BE2C (cell line): ENCODE results near the gene NT5M.

Source experiments
- DNase-seq: peaks from one replicate; pipeline ENCODE4 v3.0.0-alpha.2; 2020
- H3K27me3 ChIP-seq: fragments of 250-450 bp; sonication (Bioruptor Pico); 2 replicates; pipeline ENCODE4 v1.5.1; 2020; ENCODE audit warnings: mild to moderate bottlenecking
- H3K36me3 ChIP-seq: fragments of 250-450 bp; sonication (Bioruptor Pico); 2 replicates; pipeline ENCODE4 v1.5.1; 2020; ENCODE audit warnings: mild to moderate bottlenecking
- H3K4me1 ChIP-seq: fragments of 250-450 bp; sonication (Bioruptor Pico); 2 replicates; pipeline ENCODE4 v1.5.1; 2020
- H3K4me3 ChIP-seq: 2 replicates; pipeline ENCODE4 v1.5.1; 2011; ENCODE audit warnings: low read depth, low read length
- H3K9me3 ChIP-seq: fragments of 250-450 bp; sonication (Bioruptor Pico); 2 replicates; pipeline ENCODE4 v1.5.1; 2020
- CTCF ChIP-seq: IDR thresholded peaks from 2 replicates; pipeline ENCODE4 v1.5.1; 2012; ENCODE audit warnings: mild to moderate bottlenecking, low read depth, low read length

Gene NT5M

GRCh38 chr17:17372856-17373520, 69.8 kb downstream of the NT5M start:
- TF ChIP-seq CTCF, result no peak
- H3K4me1 ChIP-seq, result no peaks in the 10 kb centered on the region
- no peaks in the 10 kb centered on the region for H3K36me3 ChIP-seq
- no peak overlapping the region for H3K4me3 ChIP-seq
- H3K27me3 ChIP-seq, result no peaks in the 10 kb centered on the region
- DNase-seq, result no peak
- H3K9me3 ChIP-seq, result no peaks in the 10 kb centered on the region

DNA sequence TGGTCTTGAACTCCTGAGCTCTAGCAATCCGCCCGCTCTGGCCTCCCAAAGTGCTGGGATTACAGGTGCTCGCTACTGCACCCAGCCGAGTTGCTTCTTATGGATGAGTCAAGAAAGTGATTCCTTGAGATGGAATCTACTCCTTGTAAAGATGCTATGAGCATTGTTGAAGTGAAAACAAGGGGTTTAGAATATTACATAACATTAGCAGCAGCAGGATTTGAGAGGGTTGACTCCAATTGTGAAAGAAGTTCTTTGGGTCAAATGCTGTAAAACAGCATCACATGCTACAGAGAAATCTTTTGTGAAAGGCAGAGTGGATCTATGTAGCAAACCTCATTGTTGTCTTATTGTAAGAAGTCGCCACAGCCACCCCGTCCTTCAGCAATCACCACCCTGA, 72.7 kb downstream of the NT5M start:
- TF ChIP-seq CTCF, result no peak
- Histone ChIP-seq H3K27me3 (no peaks in the 10 kb centered on the region), H3K9me3 (no peaks in the 10 kb centered on the region), H3K4me1 (no peaks in the 10 kb centered on the region), H3K4me3 (no peak overlapping the region), H3K36me3 (no peaks in the 10 kb centered on the region)
- DNase-seq, result no peak

- no peaks in the 10 kb centered on the region for H3K27me3 ChIP-seq
- no peak for DNase-seq
- no peaks in the 10 kb centered on the region for H3K36me3 ChIP-seq
- H3K4me3 ChIP-seq, result no peak overlapping the region
- no peaks in the 10 kb centered on the region for H3K4me1 ChIP-seq
- no peaks in the 10 kb centered on the region for H3K9me3 ChIP-seq
- no peak for TF ChIP-seq CTCF
Observed at GRCh38 chr17:17376362-17376761, 73.2 kb downstream of the NT5M start.

DNA sequence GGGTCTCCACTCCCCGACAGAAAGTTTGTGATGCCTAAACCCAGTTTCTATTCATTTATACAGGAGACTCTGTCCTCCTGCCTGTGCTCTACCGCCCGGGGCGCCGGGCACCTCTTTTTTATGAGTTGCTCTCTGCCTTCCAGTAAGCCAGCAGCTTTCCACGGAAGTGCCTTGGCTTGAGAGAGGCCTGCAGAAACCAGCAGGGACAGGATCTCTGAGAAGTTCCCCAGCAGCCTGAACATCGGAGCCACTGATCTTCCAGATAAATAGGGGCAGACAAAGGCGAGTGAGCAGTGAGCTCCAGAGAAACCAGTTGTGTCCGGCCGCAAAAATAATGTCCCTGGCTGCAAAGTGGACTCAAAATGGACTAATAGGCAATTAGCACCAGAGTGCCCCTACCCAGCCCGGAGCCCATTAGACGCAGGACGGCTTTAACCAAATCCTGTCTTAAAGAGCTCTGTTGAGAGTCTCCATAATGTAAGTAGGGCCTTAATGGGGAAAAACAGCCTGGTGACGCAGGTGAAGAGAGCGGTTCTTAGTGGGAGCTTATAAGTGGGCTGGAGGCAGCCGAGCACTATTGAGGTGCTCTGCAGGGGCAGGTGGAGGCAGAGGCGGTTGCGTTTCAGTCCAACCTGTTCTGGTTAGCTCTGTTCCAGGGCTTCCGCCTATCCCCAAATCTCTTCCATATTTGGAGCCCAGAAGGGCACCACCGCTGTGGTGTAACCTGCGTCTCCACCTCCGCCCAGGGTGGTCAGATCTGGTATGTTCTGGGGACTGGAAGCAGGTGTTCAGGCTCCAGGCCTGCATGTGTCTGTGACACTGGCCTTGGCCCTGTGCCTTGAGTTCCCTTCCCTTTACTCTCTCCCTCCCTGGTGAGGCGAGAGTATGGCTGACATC, 74.1 kb downstream of the NT5M start:
- no peak for DNase-seq
- no peak overlapping the region for H3K4me3 ChIP-seq

GRCh38 chr17:17379197-17379991, 76.2 kb downstream of the NT5M start:
- no peaks in the 10 kb centered on the region for H3K9me3 ChIP-seq
- H3K4me1 ChIP-seq, result no peaks in the 10 kb centered on the region
- no peak for DNase-seq
- H3K4me3 ChIP-seq, result no peak overlapping the region
- TF ChIP-seq CTCF, result no peak
- H3K36me3 ChIP-seq, result no peaks in the 10 kb centered on the region
- no peaks in the 10 kb centered on the region for H3K27me3 ChIP-seq

More for the DNA sequence above, 74.1 kb downstream of the NT5M start:
- no peaks in the 10 kb centered on the region for H3K9me3 ChIP-seq
- no peaks in the 10 kb centered on the region for H3K36me3 ChIP-seq
- H3K27me3 ChIP-seq, result no peaks in the 10 kb centered on the region
- TF ChIP-seq CTCF, result no peak
- no peaks in the 10 kb centered on the region for H3K4me1 ChIP-seq
